Suprapubic skin (tissue), 4 donors: ENCODE measurements around the gene FBXL22. TPM values are rescaled to one million over a fixed set of nuclear protein-coding genes. Genes with fewer than 3 reads are reported as not detected.
"Not testable (repeated sequence)": the region's sequence is repeated elsewhere in the genome, so short reads cannot be mapped to it uniquely, and the experiment has no call there.

Experiments used
- DNase-seq, 2 donors: peaks; one replicate each; pipeline ENCODE4 v3.0.0-alpha.2; 2019; ENCODE audit warnings: low spot score in 2 of 2
- H3K27ac ChIP-seq: fragments of 200-600 bp; sonication (generic); one replicate; pipeline ENCODE4 v1.5.1; 2019
- H3K27me3 ChIP-seq: fragments of 200-600 bp; sonication (generic); one replicate; pipeline ENCODE4 v1.5.1; 2019
- H3K36me3 ChIP-seq: fragments of 200-600 bp; sonication (generic); one replicate; pipeline ENCODE4 v1.5.1; 2019
- H3K4me1 ChIP-seq: fragments of 200-600 bp; sonication (generic); one replicate; pipeline ENCODE4 v1.5.1; 2019
- H3K4me3 ChIP-seq: fragments of 200-600 bp; sonication (generic); one replicate; pipeline ENCODE4 v1.5.1; 2019; ENCODE audit warnings: mild to moderate bottlenecking
- H3K9me3 ChIP-seq: fragments of 200-600 bp; sonication (generic); one replicate; pipeline ENCODE4 v1.5.1; 2019
- EP300 ChIP-seq: sonication (generic); formaldehyde crosslinking; IDR thresholded peaks from one replicate; pipeline ENCODE4 v1.6.1; 2017; ENCODE audit warnings: antibody characterized with exemption
- POLR2A ChIP-seq, 2 donors: fragments of 450-650 bp; IDR thresholded peaks; one replicate each; pipeline ENCODE4 v1.6.1; 2017; ENCODE audit warnings: antibody characterized with exemption in 2 of 2, mild to moderate bottlenecking in 2 of 2, moderate library complexity in 2 of 2
- POLR2AphosphoS5 ChIP-seq, 3 donors: sonication (generic); formaldehyde crosslinking; IDR thresholded peaks; one replicate each; pipeline ENCODE4 v1.6.1; 2017; ENCODE audit warnings: antibody characterized with exemption in 3 of 3
- WGBS: methylation state at CpG from one replicate; pipeline ENCODE4 v1.1.5; 2018; 5-methylcytosine and 5-hydroxymethylcytosine counted together
- total RNA-seq, 4 donors: library from RNA; depleted of rRNA; stranded (reverse); fragments of >200 nt; gene quantifications; one replicate each; pipeline ENCODE4 v1.1.0, GENCODE V29; 2016
- TF ChIP-seq, protein P1 (sequence below), 2 donors: fragments of 200-600 bp in 1 of 2; fragments of 450-650 bp in 1 of 2; sonication (generic) in 1 of 2; IDR thresholded peaks; one replicate each; pipeline ENCODE4 v1.5.1; 2016 to 2019; ENCODE audit warnings: antibody characterized with exemption in 2 of 2, mild to moderate bottlenecking in 1 of 2, moderate library complexity in 1 of 2

The FBXL22 gene
- total RNA-seq, 4 donors from 2014 or later, result 1.5 to 2.2 (median 1.5) TPM; not detected in 1

DNA sequence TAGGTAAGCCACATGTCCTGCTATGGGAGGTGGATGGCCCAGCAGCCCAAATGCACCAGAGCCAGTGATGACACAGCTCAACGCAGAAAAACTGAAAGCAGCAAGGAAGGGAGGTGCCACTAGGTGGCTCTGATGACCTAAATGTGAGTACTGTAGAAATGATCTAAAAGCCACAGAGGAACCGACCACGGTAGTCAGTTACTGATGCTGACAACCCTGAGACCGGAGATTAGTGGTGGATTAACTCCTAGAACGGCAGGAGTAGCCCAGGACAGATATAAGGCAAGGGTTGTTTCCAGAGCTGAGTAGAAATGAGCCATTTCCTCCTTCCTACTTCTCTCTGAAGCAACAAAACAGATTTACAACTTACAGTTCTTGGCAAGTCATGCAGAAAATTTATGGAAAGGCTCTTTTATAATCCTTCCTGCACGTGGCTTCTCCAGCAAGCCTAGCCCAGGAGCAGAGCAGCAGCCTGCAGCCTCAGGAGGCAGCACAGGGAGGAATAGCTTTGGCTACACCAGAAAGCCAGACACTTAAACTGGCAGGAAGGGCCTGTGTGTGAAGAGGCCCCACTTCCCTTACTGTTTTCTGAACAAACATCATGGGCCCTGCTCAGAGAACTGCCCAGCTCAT, 13.1 kb downstream of the FBXL22 start:
- peak in 1 of 2 donors; percentile 68 for DNase-seq
- Histone ChIP-seq H3K27me3 (no peaks in the 10 kb centered on the region), H3K27ac (peak overlapping the region; percentile 62), H3K9me3 (no peaks in the 10 kb centered on the region), H3K36me3 (peaks cover 62% of the 10 kb centered on the region), H3K4me1 (peaks cover 15% of the 10 kb centered on the region), H3K4me3 (no peak overlapping the region)
- TF ChIP-seq POLR2AphosphoS5 (IDR thresholded peaks at IDR 0.05) (no peak), POLR2A (IDR thresholded peaks at IDR 0.05) (no peak), EP300 (no peak)
- TF ChIP-seq, protein P1, sequence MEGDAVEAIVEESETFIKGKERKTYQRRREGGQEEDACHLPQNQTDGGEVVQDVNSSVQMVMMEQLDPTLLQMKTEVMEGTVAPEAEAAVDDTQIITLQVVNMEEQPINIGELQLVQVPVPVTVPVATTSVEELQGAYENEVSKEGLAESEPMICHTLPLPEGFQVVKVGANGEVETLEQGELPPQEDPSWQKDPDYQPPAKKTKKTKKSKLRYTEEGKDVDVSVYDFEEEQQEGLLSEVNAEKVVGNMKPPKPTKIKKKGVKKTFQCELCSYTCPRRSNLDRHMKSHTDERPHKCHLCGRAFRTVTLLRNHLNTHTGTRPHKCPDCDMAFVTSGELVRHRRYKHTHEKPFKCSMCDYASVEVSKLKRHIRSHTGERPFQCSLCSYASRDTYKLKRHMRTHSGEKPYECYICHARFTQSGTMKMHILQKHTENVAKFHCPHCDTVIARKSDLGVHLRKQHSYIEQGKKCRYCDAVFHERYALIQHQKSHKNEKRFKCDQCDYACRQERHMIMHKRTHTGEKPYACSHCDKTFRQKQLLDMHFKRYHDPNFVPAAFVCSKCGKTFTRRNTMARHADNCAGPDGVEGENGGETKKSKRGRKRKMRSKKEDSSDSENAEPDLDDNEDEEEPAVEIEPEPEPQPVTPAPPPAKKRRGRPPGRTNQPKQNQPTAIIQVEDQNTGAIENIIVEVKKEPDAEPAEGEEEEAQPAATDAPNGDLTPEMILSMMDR (IDR thresholded peaks at IDR 0.05), result peak; percentile 28 to 61
- WGBS, result 0% methylated on average over 6 of the region's 6 CpGs

DNA sequence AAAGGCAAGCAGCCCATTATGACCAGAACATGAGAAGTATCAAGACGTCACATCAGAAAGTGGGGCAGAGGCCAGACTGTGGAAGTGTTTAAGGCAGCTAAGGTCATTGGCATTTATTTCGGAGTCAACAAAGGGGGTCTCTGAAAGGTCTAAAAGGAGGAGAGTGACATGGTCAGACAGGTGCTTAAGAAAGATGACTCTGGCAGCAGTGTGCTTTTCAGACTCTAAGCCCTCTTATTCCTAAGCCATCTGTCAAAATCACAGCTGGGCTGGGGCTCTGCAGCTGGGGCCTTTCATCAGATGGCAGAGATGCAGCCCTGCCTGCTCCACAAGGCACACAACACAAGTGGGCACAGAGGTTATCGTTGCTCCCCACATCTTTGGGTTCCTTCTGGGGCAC, 14.0 kb downstream of the FBXL22 start:
- TF ChIP-seq POLR2AphosphoS5 (IDR thresholded peaks at IDR 0.05), result no peak
- TF ChIP-seq POLR2A (IDR thresholded peaks at IDR 0.05), result no peak
- no peak for TF ChIP-seq EP300
- TF ChIP-seq, protein P1 (IDR thresholded peaks at IDR 0.05), result no peak
- Histone ChIP-seq H3K9me3 (no peaks in the 10 kb centered on the region), H3K27me3 (no peaks in the 10 kb centered on the region), H3K27ac (peak overlapping the region; percentile 62), H3K4me3 (no peak overlapping the region), H3K4me1 (peaks cover 13% of the 10 kb centered on the region), H3K36me3 (peaks cover 71% of the 10 kb centered on the region)
- DNase-seq, result no peak
- 76% methylated on average over 3 of the region's 3 CpGs for WGBS

DNA sequence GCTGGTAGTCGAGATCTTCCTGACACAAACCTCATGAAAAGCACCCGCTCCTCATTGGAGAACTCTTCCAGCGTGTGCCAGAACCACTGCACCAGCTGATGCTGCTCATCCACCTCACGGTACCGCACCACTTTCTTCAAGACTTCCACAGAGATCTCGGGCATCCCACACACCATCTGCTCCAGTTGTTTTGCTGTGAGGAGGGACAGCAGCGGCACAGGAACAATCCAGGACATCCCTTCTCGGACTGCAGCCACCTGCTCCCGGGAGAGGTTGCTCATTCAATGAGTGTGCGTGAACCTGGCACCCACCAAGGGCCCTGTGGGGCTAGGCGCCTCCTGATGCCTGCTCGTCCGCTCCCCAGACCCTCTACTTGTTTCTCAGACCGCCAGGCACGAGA, 15.1 kb downstream of the FBXL22 start:
- Histone ChIP-seq H3K36me3 (peaks cover 75% of the 10 kb centered on the region), H3K4me1 (peaks cover 13% of the 10 kb centered on the region), H3K4me3 (no peak overlapping the region), H3K9me3 (no peaks in the 10 kb centered on the region), H3K27ac (no peak overlapping the region), H3K27me3 (no peaks in the 10 kb centered on the region)
- TF ChIP-seq POLR2AphosphoS5 (IDR thresholded peaks at IDR 0.05) (no peak), EP300 (no peak), POLR2A (IDR thresholded peaks at IDR 0.05) (no peak)
- TF ChIP-seq, protein P1 (IDR thresholded peaks at IDR 0.05), result no peak
- no peak for DNase-seq
- 94% methylated on average over 15 of the region's 15 CpGs for WGBS

DNA sequence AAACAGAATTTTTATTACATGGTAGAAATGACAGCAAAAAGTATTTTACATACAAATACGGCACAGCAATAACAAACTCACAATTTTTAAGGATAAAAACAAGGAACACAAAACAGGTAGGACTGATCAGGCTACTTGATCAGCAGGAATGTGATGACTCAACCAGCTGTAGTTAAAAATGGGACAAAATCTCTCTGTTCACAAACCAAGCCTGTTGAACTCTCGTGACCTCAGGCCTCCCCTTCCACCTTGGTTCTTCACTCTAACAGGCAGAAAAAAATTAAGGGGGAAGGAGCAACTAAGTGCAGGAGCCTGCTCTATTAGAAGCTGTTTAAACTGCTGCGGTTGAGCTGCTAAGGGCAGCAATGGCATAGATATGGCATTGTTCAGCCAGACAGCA, 18.7 kb downstream of the FBXL22 start:
- Histone ChIP-seq H3K27me3 (no peaks in the 10 kb centered on the region), H3K9me3 (no peaks in the 10 kb centered on the region), H3K27ac (no peak overlapping the region), H3K4me1 (peaks cover 5% of the 10 kb centered on the region), H3K4me3 (no peak overlapping the region), H3K36me3 (peaks cover 53% of the 10 kb centered on the region)
- WGBS, result 93% methylated on average over 3 of the region's 3 CpGs
- DNase-seq, result no peak
- TF ChIP-seq POLR2A (IDR thresholded peaks at IDR 0.05) (no peak), EP300 (no peak), POLR2AphosphoS5 (IDR thresholded peaks at IDR 0.05) (no peak)
- TF ChIP-seq, protein P1 (IDR thresholded peaks at IDR 0.05), result no peak

DNA sequence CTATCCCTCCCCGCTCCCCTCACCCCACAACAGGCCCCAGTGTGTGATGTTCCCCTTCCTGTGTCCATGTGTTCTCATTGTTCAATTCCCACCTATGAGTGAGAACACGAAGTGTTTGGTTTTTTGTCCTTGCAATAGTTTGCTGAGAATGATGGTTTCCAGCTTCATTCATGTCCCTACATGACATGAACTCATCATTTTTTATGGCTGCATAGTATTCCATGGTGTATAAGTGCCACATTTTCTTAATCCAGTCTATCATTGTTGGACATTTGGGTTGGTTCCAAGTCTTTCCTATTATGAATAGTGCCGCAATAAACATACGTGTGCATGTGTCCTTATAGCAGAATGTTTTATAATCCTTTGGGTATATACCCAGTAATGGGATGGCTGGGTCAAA, 20.0 kb downstream of the FBXL22 start:
- 98% methylated on average over 4 of the region's 4 CpGs for WGBS
- not testable (repeated sequence) for H3K27me3 ChIP-seq, H3K4me3 ChIP-seq, H3K4me1 ChIP-seq, DNase-seq, H3K27ac ChIP-seq, H3K9me3 ChIP-seq
- peaks cover 49% of the 10 kb centered on the region for H3K36me3 ChIP-seq

DNA sequence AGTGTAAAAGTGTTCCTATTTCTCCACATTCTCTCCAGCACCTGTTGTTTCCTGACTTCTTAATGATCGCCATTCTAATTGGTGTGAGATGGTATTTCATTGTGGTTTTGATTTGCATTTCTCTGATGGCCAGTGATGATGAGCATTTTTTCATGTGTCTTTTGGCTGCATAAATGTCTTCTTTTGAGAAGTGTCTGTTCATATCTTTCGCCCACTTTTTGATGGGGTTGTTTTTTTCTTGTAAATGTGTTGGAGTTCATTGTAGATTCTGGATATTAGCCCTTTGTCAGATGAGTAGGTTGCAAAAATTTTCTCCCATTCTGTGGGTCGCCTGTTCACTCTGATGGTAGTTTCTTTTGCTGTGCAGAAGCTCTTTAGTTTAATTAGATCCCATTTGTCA, 20.4 kb downstream of the FBXL22 start:
- H3K36me3 ChIP-seq, result peaks cover 49% of the 10 kb centered on the region
- DNase-seq, H3K9me3 ChIP-seq, H3K27me3 ChIP-seq, H3K4me3 ChIP-seq, H3K4me1 ChIP-seq, H3K27ac ChIP-seq: not testable (repeated sequence)
- 97% methylated on average over 3 of the region's 3 CpGs for WGBS

DNA sequence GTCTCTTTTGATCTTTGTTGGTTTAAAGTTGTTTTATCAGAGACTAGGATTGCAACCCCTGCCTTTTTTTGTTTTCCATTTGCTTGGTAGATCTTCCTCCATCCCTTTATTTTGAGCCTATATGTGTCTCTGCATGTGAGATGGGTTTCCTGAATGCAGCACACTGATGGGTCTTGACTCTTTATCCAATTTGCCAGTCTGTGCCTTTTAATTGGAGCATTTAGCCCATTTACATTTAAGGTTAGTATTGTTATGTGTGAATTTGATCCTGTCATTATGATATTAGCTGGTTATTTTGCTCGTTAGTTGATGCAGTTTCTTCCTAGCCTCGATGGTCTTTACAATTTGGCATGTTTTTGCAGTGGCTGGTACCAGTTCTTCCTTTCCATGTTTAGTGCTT, 23.6 kb downstream of the FBXL22 start:
- not testable (repeated sequence) for H3K9me3 ChIP-seq, H3K27me3 ChIP-seq, H3K27ac ChIP-seq, H3K4me1 ChIP-seq, H3K4me3 ChIP-seq, DNase-seq
- WGBS, result no CpG with 5 or more reads among the region's 2 CpGs
- H3K36me3 ChIP-seq, result peaks cover 53% of the 10 kb centered on the region
